Parathyroid adenoma (tissue), 2 donors: Measurements from ENCODE around the gene DCLK1.

Experiments
- H2AFZ ChIP-seq: fragments of 300-600 bp; sonication (generic); one replicate; pipeline ENCODE4 v1.7.0; 2017; ENCODE audit warnings: antibody characterized with exemption, mild to moderate bottlenecking
- H3K27ac ChIP-seq: fragments of 300-600 bp; sonication (generic); one replicate; pipeline ENCODE4 v1.7.0; 2017
- H3K27me3 ChIP-seq: fragments of 300-600 bp; sonication (generic); one replicate; pipeline ENCODE4 v1.7.0; 2017; ENCODE audit warnings: low read length; ENCODE audit not compliant: control insufficient read depth, insufficient read depth
- H3K36me3 ChIP-seq: fragments of 300-600 bp; sonication (generic); one replicate; pipeline ENCODE4 v1.7.0; 2017; ENCODE audit warnings: low read length; ENCODE audit not compliant: control insufficient read depth, insufficient read depth
- H3K4me1 ChIP-seq: fragments of 300-600 bp; sonication (generic); one replicate; pipeline ENCODE4 v1.7.0; 2017; ENCODE audit warnings: control low read depth
- H3K4me2 ChIP-seq: fragments of 300-600 bp; sonication (generic); one replicate; pipeline ENCODE4 v1.7.0; 2017; ENCODE audit warnings: low read length
- H3K4me3 ChIP-seq: fragments of 300-600 bp; sonication (generic); one replicate; pipeline ENCODE4 v1.7.0; 2017; ENCODE audit warnings: low read depth, low read length
- H3K79me2 ChIP-seq: fragments of 300-600 bp; sonication (generic); one replicate; pipeline ENCODE4 v1.7.0; 2017; ENCODE audit warnings: control low read depth
- H3K9ac ChIP-seq: fragments of 300-600 bp; sonication (generic); one replicate; pipeline ENCODE4 v1.7.0; 2017; ENCODE audit warnings: mild to moderate bottlenecking
- H3K9me3 ChIP-seq: fragments of 300-600 bp; sonication (generic); one replicate; pipeline ENCODE4 v1.7.0; 2017; ENCODE audit warnings: low read length; ENCODE audit not compliant: control insufficient read depth
- CTCF ChIP-seq: fragments of 300-600 bp; sonication (generic); IDR thresholded peaks from one replicate; pipeline ENCODE4 v1.7.0; 2017; ENCODE audit warnings: antibody characterized with exemption, mild to moderate bottlenecking
- donor health status: primary hyperparathyroidism.

The DCLK1 gene

GRCh38 chr13:35770756-35771297 is 360.4 kb downstream of the DCLK1 start:
- no peak overlapping the region for H3K4me3 ChIP-seq
- no peak overlapping the region for H3K4me2 ChIP-seq
- no peaks in the 10 kb centered on the region for H3K27me3 ChIP-seq
- H2AFZ ChIP-seq: no peak overlapping the region
- no peaks in the 10 kb centered on the region for H3K4me1 ChIP-seq
- H3K36me3 ChIP-seq: no peaks in the 10 kb centered on the region
- no peak overlapping the region for H3K9ac ChIP-seq
- no peaks in the 10 kb centered on the region for H3K79me2 ChIP-seq
- no peak for TF ChIP-seq CTCF
- no peak overlapping the region for H3K27ac ChIP-seq
- no peaks in the 10 kb centered on the region for H3K9me3 ChIP-seq

- no peak overlapping the region for H3K27ac ChIP-seq
- no peak overlapping the region for H3K4me2 ChIP-seq
- H3K9ac ChIP-seq: no peak overlapping the region
- H3K4me1 ChIP-seq: no peaks in the 10 kb centered on the region
- H3K27me3 ChIP-seq: no peaks in the 10 kb centered on the region
- no peak overlapping the region for H2AFZ ChIP-seq
- no peak overlapping the region for H3K4me3 ChIP-seq
- H3K79me2 ChIP-seq: no peaks in the 10 kb centered on the region
- no peaks in the 10 kb centered on the region for H3K9me3 ChIP-seq
- H3K36me3 ChIP-seq: no peaks in the 10 kb centered on the region
- no peak for TF ChIP-seq CTCF
These were observed 361.4 kb downstream of the DCLK1 start for GRCh38 chr13:35769812-35770211.

- H3K4me2 ChIP-seq: no peak overlapping the region
- no peak overlapping the region for H2AFZ ChIP-seq
- H3K4me1 ChIP-seq: no peaks in the 10 kb centered on the region
- no peak overlapping the region for H3K9ac ChIP-seq
- no peak for TF ChIP-seq CTCF
- H3K36me3 ChIP-seq: no peaks in the 10 kb centered on the region
- no peaks in the 10 kb centered on the region for H3K9me3 ChIP-seq
- no peaks in the 10 kb centered on the region for H3K27me3 ChIP-seq
- no peaks in the 10 kb centered on the region for H3K79me2 ChIP-seq
- no peak overlapping the region for H3K27ac ChIP-seq
- H3K4me3 ChIP-seq: no peak overlapping the region
These were observed 362.6 kb downstream of the DCLK1 start for GRCh38 chr13:35768551-35768950.

GRCh38 chr13:35768073-35768472 is 363.1 kb downstream of the DCLK1 start:
- H3K27ac ChIP-seq: no peak overlapping the region
- no peaks in the 10 kb centered on the region for H3K36me3 ChIP-seq
- H3K4me1 ChIP-seq: no peaks in the 10 kb centered on the region
- no peaks in the 10 kb centered on the region for H3K79me2 ChIP-seq
- no peak overlapping the region for H3K9ac ChIP-seq
- no peak for TF ChIP-seq CTCF
- H3K9me3 ChIP-seq: no peaks in the 10 kb centered on the region
- H3K4me2 ChIP-seq: no peak overlapping the region
- no peak overlapping the region for H2AFZ ChIP-seq
- no peak overlapping the region for H3K4me3 ChIP-seq
- H3K27me3 ChIP-seq: no peaks in the 10 kb centered on the region

GRCh38 chr13:35767256-35767976 is 363.8 kb downstream of the DCLK1 start:
- Histone ChIP-seq H3K9ac (no peak overlapping the region), H3K27ac (no peak overlapping the region), H3K4me1 (no peaks in the 10 kb centered on the region), H3K9me3 (no peaks in the 10 kb centered on the region), H3K27me3 (no peaks in the 10 kb centered on the region), H3K4me2 (no peak overlapping the region), H3K36me3 (no peaks in the 10 kb centered on the region), H2AFZ (no peak overlapping the region), H3K79me2 (no peaks in the 10 kb centered on the region), H3K4me3 (no peak overlapping the region)
- no peak for TF ChIP-seq CTCF
